Muscle of arm (tissue), 12 donors: Measurements from ENCODE around the gene NT5M. TPM values are rescaled to one million over a fixed set of nuclear protein-coding genes. Genes with fewer than 3 reads are reported as not detected.
"Not testable (repeated sequence)": the region's sequence is repeated elsewhere in the genome, so short reads cannot be mapped to it uniquely, and the experiment has no call there.

Experiments
- DNase-seq: peaks from one replicate; pipeline ENCODE4 v3.0.0-alpha.2; 2013
- polyA plus RNA-seq, 12 donors: library from polyadenylated mRNA; unstranded; fragments of 120-200 nt; gene quantifications; one replicate each; pipeline ENCODE4 v1.2.1, GENCODE V29; 2013; ENCODE audit not compliant: insufficient read length in 12 of 12

The NT5M gene
- polyA plus RNA-seq, 12 donors, result 3.7 to 7.9 (median 5.7) TPM; not detected in 2

DNA sequence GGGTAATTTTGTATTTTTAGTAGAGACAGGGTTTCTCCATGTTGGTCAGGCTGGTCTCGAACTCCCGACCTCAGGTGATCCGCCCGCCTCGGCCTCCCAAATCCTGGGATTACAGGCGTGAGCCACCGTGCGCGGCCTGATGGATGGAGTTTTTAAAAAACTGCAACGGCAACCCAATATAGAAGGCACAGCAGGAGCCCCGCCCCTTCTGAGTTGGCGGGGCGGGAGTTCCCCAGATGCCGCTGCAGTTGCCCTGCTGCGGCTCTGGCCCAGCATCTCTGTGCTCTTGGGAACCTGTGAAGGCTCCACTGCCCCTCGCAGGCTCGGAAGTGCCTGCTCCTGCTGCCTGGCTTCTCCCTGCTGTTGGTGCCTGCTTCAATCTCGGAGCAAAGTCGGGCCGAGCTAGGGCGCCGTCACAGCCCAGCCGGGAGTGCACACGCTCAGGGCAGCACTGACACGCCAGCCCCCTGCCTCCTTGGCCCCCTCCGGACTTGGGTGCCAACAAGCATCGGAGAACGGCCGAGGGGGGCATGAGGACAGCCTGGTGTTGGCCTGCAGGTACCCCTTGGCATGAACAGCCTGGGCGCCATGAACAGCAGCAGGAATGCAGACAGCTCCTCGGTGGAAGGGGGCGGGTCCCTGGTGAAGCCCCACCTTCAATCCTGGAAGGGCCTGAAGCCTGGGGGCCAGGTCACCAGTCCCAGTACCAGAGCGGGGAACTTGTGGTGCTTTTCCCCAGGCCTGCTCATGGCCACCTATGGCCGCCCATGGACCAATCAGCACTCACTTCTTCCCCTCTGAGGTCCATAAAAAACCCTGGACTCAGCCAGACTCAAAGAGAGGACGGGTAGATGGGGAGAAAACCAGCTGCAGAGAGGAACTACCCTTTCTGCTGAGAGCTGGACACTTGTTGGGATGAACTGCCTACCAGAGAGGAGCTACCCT is 2.3 kb upstream of the NT5M start:
- no peak for DNase-seq

GRCh38 chr17:17301659-17302058 is 1.5 kb upstream of the NT5M start:
- DNase-seq, result not testable (repeated sequence)

DNA sequence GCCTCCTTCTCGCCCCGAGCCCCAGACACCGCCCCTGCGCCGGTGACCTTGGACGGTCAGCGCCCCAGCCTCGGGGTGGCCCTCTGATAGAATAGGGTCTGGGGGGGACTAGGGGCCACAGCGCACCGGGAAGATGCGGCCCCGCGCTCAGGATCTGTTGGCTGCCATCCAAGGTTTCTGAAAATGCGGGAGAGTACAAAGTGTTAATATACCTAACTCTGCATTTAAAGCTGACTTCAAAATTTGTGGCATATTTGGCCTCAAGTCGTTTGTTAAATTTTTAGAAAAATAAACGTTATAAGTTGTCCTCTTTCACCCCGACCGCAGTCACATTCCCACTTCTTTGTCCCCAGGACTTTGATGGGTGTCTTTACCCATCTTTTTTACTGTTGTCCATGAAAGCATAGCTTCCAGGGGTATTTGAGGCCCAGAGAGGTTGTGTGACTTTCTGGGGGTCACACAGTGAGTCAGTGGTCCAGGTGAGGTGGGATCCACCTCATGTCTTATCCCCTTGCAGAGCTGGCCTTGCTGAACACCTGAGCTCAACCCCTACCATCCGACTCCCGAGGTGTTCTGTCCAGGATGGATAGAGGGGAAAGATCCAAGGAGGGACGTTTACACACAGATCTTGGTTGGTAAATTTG is 796 bp downstream of the NT5M start:
- no peak for DNase-seq

DNA sequence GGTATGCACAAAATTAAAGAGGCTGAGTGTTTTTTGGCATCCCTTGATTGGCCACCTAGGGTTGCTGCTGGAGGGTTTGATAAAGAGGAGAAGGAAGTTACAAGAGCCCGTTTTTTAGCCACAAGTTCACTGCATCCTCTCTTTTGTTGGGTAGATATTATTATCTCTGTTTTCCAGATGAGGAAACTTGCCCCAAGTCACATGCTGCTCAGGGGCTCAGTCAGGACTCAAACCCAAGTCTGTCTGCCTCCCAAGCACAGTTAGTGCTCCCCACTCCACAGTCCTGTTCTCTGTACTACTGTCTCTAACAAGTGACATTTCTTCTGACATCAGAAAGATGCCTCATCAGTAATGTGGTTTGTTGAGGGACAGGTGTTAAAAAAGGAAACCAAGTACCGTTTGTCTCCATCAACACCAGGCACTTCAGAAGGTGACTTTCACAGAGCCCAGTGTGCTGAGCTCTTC is 1.4 kb downstream of the NT5M start:
- DNase-seq, result no peak

DNA sequence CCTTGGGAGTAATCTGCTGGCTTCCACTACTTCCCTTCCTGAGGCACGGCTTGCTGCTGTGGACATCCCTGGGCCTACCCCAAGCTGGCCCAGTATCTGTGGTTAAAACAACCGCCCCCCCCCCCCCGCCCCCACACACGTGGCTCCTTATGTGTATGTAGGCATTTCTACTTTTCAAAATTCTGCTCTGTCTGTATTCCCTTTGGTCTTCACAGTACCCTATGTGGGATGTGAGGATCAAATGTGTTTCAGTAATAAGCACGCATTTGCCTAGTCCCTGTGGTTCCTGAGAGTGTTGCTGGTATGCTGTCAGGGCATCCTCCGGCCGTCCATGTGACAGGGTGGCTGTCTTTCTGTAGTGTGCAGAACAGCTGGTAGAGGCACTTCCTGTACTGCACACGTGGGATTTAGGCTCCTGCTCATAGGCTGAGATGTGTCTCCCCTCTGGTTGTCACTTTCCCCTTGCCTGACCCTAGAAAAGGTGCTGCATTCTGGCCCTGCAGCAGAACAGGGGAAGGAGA is 2.2 kb downstream of the NT5M start:
- DNase-seq, result no peak

- DNase-seq, result no peak
Measured at GRCh38 chr17:17309356-17309755, 6.2 kb downstream of the NT5M start.

DNA sequence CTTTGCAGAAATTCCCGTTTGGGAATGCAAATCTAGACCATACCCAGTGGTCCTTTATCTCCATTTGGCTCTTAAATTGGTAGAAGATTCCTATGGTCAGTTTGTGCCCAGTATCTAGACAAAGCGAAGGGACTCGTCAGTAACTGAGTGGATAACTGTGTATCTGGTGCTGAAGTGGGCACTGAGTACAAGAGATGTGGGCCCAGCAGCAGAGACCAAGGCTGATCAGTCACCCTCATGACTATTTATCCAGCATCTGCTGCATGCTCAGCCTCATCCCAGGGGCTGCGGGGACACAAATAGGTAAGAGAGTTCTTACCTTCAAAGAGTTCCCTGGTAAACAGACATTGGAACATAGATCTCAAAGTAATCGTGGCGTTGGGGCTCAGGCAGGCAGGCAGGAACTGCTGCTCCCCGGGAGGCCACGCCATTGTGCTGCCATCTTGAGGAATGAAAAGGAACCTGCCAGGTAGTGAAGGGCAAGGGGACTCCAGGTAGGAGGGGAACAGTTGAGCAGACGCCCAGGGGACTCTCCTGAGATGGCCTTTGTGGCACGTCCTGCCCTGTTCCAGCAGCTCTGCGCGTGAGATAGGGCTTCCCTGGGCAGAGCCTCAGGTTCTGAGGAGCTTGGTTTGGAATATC is 10.3 kb downstream of the NT5M start:
- DNase-seq, result no peak

- DNase-seq, result no peak
Measured at GRCh38 chr17:17314501-17315071, 11.4 kb downstream of the NT5M start.

- DNase-seq, result no peak
Measured at GRCh38 chr17:17315142-17315821, 12.1 kb downstream of the NT5M start.

- DNase-seq, result no peak
Measured at GRCh38 chr17:17320188-17320910, 17.2 kb downstream of the NT5M start.

DNA sequence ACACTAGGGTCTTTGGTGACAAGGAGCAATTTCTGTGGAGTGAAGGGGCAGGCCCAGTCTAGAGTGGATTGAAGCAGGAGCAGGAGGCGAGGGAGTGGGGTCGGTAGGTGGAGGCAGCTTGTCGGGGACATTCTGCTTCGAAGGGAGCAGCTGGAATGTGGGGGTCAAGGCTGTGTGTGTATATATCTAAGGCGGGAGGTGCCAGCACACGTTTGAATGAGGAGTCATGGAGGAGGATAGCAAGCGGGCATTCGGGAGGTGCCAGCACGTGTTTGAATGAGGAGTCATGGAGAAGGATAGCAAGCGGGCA is 17.7 kb downstream of the NT5M start:
- no peak for DNase-seq

GRCh38 chr17:17321356-17322025 is 18.3 kb downstream of the NT5M start:
- no peak for DNase-seq

- no peak for DNase-seq
Measured at GRCh38 chr17:17322516-17323510, 19.6 kb downstream of the NT5M start.

- no peak for DNase-seq
Measured at GRCh38 chr17:17324616-17325015, 21.4 kb downstream of the NT5M start.

DNA sequence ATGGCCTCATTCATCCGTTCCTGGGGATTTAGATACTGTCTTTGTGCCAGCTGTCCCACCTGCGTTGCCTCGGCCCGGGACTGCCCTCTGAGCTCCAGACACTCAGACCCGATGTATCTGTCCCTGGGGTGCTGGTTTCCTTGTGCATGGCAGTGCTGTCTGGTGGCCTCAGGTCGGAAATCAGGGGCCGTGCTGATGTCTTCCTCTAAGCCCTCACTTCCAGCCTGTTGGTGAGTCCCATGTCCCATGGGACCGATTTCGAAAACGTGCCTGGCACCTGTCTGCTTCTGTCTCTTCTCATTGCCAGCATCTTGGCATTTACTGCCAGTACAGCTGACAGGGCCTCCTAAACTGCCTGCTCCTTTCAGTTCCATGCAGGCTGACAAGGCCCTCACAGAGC is 22.1 kb downstream of the NT5M start:
- DNase-seq, result no peak

GRCh38 chr17:17325816-17326215 is 22.6 kb downstream of the NT5M start:
- no peak for DNase-seq

- no peak for DNase-seq
Measured at GRCh38 chr17:17326275-17326875, 23.2 kb downstream of the NT5M start.

DNA sequence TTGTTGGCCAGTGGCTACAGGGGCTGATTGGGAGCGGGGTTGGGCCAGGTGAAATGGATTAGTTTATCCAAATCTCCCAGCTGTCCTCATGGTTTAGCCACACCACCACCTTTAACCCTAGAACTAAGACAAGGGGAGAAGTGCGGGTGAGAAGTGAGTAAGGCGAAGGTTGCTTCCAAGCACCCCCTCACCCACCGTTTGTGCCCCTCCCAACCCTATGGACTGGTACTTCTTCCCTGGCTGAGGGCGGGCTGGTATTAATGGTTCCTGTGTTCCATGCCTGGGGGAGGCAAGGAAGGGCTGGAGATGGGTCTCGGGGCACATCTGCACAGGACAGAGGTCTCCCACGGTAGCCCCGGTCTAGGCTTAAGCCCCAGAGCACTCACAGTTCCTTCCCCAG is 25.1 kb downstream of the NT5M start:
- no peak for DNase-seq

DNA sequence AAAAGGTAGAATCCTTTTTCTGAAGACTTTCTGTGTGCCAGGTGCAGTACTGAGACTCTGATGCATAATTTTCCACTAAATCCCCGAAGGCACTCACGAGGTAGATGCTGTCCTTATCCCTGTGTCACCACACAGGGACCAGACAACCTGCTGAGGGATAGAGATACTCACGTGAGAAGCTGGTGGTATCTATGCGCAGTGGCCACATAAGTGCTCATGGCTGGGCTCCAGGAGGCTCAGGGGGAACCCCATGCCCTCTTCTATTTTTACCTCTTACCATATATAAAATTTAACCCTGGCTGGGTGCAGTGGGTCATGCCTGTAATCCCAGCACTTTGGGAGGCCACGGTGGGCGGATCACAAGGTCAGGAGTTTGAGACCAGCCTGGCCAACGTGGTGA is 38.3 kb downstream of the NT5M start:
- DNase-seq, result no peak
